Endodermal cell (in vitro differentiated cells): ENCODE data around the gene PADI2. TPM values are rescaled to one million over a fixed set of nuclear protein-coding genes. Genes with fewer than 3 reads are reported as not detected.
A peak's percentile ranks its signal among the peaks of the same experiment; 100 is the strongest.

Source experiments
- DNase-seq: peaks from one replicate; pipeline ENCODE4 v3.0.0-alpha.2; 2017
- H3K27ac ChIP-seq: 2 replicates; pipeline ENCODE4 v1.5.1; 2013; ENCODE audit warnings: mild to moderate bottlenecking, low read depth, low read length, moderate library complexity
- H3K27me3 ChIP-seq: 2 replicates; pipeline ENCODE4 v1.6.1; 2013; ENCODE audit warnings: mild to moderate bottlenecking, low read length, moderate library complexity; ENCODE audit not compliant: insufficient read depth, control insufficient read depth, poor library complexity, severe bottlenecking
- H3K36me3 ChIP-seq: 2 replicates; pipeline ENCODE4 v1.7.0; 2013; ENCODE audit warnings: mild to moderate bottlenecking, low read length, moderate library complexity; ENCODE audit not compliant: control insufficient read depth, insufficient read depth
- H3K4me1 ChIP-seq: one replicate; pipeline ENCODE4 v1.7.0; 2013; ENCODE audit warnings: low read length; ENCODE audit not compliant: control insufficient read depth, insufficient read depth
- H3K4me3 ChIP-seq: 2 replicates; pipeline ENCODE4 v1.5.1; 2013; ENCODE audit warnings: mild to moderate bottlenecking, low read length, moderate library complexity
- H3K9ac ChIP-seq: 2 replicates; pipeline ENCODE4 v1.6.1; 2013; ENCODE audit warnings: mild to moderate bottlenecking, low read length, moderate library complexity; ENCODE audit not compliant: poor library complexity, severe bottlenecking; ENCODE audit errors: extremely low read depth
- H3K9me3 ChIP-seq: 2 replicates; pipeline ENCODE4 v1.6.1; 2013; ENCODE audit warnings: mild to moderate bottlenecking, low read length, moderate library complexity; ENCODE audit not compliant: control insufficient read depth
- H3K27ac Mint-ChIP-seq: 2 replicates; pipeline ENCODE4 v1.8.0; 2020; ENCODE audit warnings: mixed read lengths
- H3K27me3 Mint-ChIP-seq: 2 replicates; pipeline ENCODE4 v1.8.0; 2021; ENCODE audit warnings: mild to moderate bottlenecking, mixed read lengths; ENCODE audit not compliant: insufficient read depth
- H3K36me3 Mint-ChIP-seq: 2 replicates; pipeline ENCODE4 v1.8.0; 2020; ENCODE audit warnings: low read depth, mixed read lengths
- H3K4me1 Mint-ChIP-seq: 2 replicates; pipeline ENCODE4 v1.8.0; 2020; ENCODE audit warnings: mixed read lengths
- H3K4me3 Mint-ChIP-seq: 2 replicates; pipeline ENCODE4 v1.8.0; 2020; ENCODE audit warnings: mild to moderate bottlenecking, moderate library complexity, mixed read lengths
- H3K9me3 Mint-ChIP-seq: 2 replicates; pipeline ENCODE4 v1.8.0; 2020; ENCODE audit warnings: mild to moderate bottlenecking, mixed read lengths
- WGBS, 2 experiments: methylation state at CpG; one replicate each; pipeline versions ENCODE4 v1.1.5 to v1.1.7; 2013; ENCODE audit warnings: missing lambda C conversion rate in 2 of 2, mixed read lengths in 1 of 2; ENCODE audit not compliant: insufficient coverage in 1 of 2, insufficient read length in 1 of 2; 5-methylcytosine and 5-hydroxymethylcytosine counted together
- total RNA-seq, 2 donors: library from RNA; stranded (reverse); fragmentation: NEBNext Ultra II Directional in 1 of 2; extraction: Animal tissue kit (Norgen Biotek cat#: 25700) in 1 of 2; gene quantifications; 2 replicates in 1 of 2; 3 replicates in 1 of 2; pipeline ENCODE4 v1.2.1, GENCODE V29; 2021
- TF ChIP-seq, protein P1 (sequence below): fragments of 200-600 bp; sonication (generic); conservative IDR thresholded peaks from 2 replicates; pipeline ENCODE4 v1.5.0; 2021; ENCODE audit warnings: antibody characterized with exemption, mild to moderate bottlenecking

PADI2 gene
- total RNA-seq, 2 donors from 2014 or later: 2.0 to 2.7 TPM

DNA sequence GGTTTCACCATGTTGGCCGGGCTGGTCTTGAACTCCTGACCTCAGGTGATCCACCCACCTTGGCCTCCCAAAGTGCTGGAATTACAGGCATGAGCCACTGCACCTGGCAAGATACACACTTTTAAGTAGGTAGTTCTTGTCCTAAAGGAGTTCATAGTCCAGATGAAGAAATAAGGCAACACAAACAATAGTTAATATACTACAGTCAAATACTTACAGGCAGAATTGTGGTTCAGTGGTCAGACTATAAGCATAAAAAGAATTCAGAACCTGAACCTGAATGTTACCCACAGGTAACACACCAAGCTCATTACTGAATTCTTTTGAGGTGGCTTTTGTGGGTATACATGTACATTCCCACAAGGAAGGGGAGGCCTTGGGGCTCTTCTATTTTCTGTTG lies 67.2 kb downstream of the PADI2 start:
- Mint-ChIP-seq H3K27me3 (no peaks in the 10 kb centered on the region), H3K4me3 (no peak overlapping the region), H3K36me3 (peaks cover 9% of the 10 kb centered on the region), H3K9me3 (no peaks in the 10 kb centered on the region), H3K4me1 (peaks cover 2% of the 10 kb centered on the region), H3K27ac (no peak overlapping the region)
- no peaks in the 10 kb centered on the region for H3K9me3 ChIP-seq
- H3K4me3 ChIP-seq: peak overlapping the region; percentile 97
- peaks cover 31% of the 10 kb centered on the region for H3K36me3 ChIP-seq
- no peak for DNase-seq
- H3K27ac ChIP-seq: no peak overlapping the region
- H3K27me3 ChIP-seq: no peaks in the 10 kb centered on the region
- TF ChIP-seq, protein P1, sequence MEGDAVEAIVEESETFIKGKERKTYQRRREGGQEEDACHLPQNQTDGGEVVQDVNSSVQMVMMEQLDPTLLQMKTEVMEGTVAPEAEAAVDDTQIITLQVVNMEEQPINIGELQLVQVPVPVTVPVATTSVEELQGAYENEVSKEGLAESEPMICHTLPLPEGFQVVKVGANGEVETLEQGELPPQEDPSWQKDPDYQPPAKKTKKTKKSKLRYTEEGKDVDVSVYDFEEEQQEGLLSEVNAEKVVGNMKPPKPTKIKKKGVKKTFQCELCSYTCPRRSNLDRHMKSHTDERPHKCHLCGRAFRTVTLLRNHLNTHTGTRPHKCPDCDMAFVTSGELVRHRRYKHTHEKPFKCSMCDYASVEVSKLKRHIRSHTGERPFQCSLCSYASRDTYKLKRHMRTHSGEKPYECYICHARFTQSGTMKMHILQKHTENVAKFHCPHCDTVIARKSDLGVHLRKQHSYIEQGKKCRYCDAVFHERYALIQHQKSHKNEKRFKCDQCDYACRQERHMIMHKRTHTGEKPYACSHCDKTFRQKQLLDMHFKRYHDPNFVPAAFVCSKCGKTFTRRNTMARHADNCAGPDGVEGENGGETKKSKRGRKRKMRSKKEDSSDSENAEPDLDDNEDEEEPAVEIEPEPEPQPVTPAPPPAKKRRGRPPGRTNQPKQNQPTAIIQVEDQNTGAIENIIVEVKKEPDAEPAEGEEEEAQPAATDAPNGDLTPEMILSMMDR: no peak
- H3K9ac ChIP-seq: peak overlapping the region; percentile 15
- 89% methylated on average over 1 of the region's 1 CpG; no CpG with 5 or more reads in 1 of the 2 experiments for WGBS, 2 experiments
- no peaks in the 10 kb centered on the region for H3K4me1 ChIP-seq

DNA sequence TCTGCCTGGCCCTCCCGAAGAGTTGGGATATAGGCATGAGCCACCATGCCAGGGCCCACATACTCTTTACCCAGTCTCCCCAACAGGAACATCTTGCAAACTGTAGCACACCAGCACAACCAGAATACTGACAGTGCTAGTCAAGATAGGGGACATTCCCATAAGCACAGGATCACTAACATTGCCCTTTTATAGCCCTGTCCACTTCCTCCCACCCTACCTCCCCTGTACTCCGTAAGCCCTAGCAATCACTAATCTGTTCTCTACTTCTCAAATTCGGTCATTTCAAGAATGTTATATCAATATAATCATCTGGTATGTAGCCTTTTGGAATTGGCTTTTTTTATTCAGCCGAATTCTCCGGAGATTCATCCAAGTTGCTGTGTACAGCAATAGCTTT lies 71.3 kb downstream of the PADI2 start:
- TF ChIP-seq, protein P1: no peak
- Histone ChIP-seq H3K36me3 (peaks cover 54% of the 10 kb centered on the region), H3K27ac (no peak overlapping the region), H3K27me3 (no peaks in the 10 kb centered on the region), H3K9me3 (no peaks in the 10 kb centered on the region), H3K4me3 (no peak overlapping the region), H3K4me1 (no peaks in the 10 kb centered on the region), H3K9ac (no peak overlapping the region)
- Mint-ChIP-seq H3K9me3 (no peaks in the 10 kb centered on the region), H3K4me3 (no peak overlapping the region), H3K36me3 (peaks cover 22% of the 10 kb centered on the region), H3K4me1 (peaks cover 3% of the 10 kb centered on the region), H3K27me3 (no peaks in the 10 kb centered on the region), H3K27ac (no peak overlapping the region)
- 92 to 96% methylated on average over 3 to 5 of the region's 5 CpGs for whole genome bisulfite sequencing, 2 experiments
- DNase-seq: no peak

- no peak for DNase-seq
- peaks cover 33% of the 10 kb centered on the region for H3K36me3 Mint-ChIP-seq
- no peaks in the 10 kb centered on the region for H3K27me3 Mint-ChIP-seq
- peaks cover 3% of the 10 kb centered on the region for H3K4me1 Mint-ChIP-seq
- H3K4me3 Mint-ChIP-seq: no peak overlapping the region
- H3K4me3 ChIP-seq: no peak overlapping the region
- no peaks in the 10 kb centered on the region for H3K9me3 ChIP-seq
- no peak overlapping the region for H3K27ac Mint-ChIP-seq
- H3K27me3 ChIP-seq: no peaks in the 10 kb centered on the region
- WGBS, 2 experiments: 79 to 83% methylated on average over 3 of the region's 3 CpGs
- H3K36me3 ChIP-seq: peaks cover 59% of the 10 kb centered on the region
- H3K4me1 ChIP-seq: no peaks in the 10 kb centered on the region
- H3K27ac ChIP-seq: no peak overlapping the region
- H3K9me3 Mint-ChIP-seq: no peaks in the 10 kb centered on the region
- TF ChIP-seq, protein P1: no peak
- H3K9ac ChIP-seq: no peak overlapping the region
These were observed 73.0 kb downstream of the PADI2 start for GRCh38 chr1:17046334-17046657.
